ENCODE results near the gene VEZT.

DNA sequence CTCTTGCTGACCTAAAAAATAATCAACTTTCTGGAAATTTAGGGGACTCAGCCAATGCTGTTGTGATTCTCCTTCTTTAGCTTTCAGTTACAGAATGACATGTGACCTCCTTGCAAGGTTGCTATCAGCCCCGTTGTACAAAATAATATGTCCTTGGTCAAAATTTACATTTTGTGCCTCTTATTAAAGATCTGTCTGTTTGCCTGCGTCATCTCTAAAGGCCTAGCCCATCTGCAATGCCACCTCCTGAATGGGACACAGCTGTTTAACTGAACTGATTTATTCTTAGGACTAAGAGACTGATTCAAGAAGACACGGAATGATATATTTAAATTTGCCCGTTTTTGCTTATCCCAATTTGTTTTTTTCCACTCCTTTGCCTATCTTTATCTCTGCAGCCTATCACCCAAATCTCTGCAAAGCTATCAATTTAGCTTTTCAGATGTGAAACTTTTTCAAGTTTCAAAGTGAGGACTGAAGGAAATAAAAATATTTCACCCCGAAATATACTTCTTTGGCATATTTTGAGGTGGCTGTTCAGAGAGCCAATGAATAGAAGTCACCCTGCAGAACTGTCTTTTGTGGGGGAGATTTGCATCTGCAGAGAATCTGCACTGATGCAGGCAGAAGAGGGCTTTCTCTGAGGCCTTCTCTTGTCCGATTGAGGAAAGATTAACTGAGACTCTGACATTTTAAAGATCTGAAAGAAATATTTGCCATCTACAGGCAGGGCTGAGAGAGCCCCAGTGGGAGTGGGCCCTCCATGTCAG lies 126.0 kb downstream of the VEZT start:
- TF ChIP-seq, protein P1, sequence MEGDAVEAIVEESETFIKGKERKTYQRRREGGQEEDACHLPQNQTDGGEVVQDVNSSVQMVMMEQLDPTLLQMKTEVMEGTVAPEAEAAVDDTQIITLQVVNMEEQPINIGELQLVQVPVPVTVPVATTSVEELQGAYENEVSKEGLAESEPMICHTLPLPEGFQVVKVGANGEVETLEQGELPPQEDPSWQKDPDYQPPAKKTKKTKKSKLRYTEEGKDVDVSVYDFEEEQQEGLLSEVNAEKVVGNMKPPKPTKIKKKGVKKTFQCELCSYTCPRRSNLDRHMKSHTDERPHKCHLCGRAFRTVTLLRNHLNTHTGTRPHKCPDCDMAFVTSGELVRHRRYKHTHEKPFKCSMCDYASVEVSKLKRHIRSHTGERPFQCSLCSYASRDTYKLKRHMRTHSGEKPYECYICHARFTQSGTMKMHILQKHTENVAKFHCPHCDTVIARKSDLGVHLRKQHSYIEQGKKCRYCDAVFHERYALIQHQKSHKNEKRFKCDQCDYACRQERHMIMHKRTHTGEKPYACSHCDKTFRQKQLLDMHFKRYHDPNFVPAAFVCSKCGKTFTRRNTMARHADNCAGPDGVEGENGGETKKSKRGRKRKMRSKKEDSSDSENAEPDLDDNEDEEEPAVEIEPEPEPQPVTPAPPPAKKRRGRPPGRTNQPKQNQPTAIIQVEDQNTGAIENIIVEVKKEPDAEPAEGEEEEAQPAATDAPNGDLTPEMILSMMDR (IDR thresholded peaks at IDR 0.05) = no peak
- no peak for TF ChIP-seq EP300 (IDR thresholded peaks at IDR 0.05)

Data from tibial nerve (tissue), 4 donors.